ENCODE results near the gene RNF5. TPM values are rescaled to one million over a fixed set of nuclear protein-coding genes. Genes with fewer than 3 reads are reported as not detected.

The RNF5 gene
- total RNA-seq, 1 experiment from 2014 or later = 82.3 TPM

DNA sequence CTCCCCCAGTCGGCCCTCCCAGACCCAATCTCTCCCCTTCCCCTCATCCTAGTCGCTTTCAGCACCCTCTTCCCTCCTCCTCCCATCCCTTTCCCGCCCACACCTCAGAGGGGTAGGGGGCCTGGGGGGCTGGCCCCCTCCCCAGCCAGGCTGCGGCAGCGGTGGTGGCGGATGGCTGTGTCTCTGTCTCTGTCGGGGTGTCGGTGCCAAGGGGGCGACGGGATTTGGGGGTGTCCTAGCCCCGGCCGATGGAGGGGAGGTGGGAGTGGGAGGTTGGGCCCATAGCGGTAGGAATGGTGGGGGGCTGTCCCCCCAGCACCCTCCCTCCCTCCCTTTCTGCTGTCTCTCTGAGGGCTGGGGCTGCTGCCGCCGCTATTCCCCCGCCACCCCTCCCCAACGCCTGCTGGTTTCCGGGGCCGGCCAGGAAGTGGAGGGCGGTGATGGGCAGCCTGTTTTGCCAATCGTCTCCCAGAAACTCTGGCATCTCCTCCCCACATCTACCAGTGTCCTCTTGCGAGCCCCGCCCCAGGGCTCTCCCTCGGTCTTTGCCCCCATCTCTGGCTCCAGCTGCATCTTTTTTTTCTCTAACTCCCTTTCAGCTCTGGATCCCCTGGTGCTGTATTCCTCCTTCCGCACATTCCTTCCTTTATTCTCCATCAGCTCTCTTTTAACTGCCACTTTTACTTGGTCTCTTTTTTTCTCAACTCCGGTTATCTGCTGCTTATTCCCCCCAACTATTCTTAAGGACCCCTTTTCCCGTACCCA is 2.3 kb upstream of the RNF5 start, which contains the start of gene AGPAT1:
AGPAT1 (minus strand) TSS at position 374 of the 765 bp plus-strand sequence. CDS start 4,588 bp downstream, outside the sequence.
- in situ Hi-C loops (cut with HindIII; ENCODE audit: low pct_unique_long_range_greater_than_20kb, low sequenced_read_pairs) (no loop called here), intact Hi-C loops (cut with micrococcal nuclease; ENCODE audit: unreplicated experiment) (no loop called here)
- peak within 1 kb of the TSS; percentile 98 for H3K27ac ChIP-seq (ENCODE audit: low read length)
- POLR2A ChIA-PET = no interaction called here
- H3K36me3 ChIP-seq (ENCODE audit: control insufficient read depth, insufficient read depth, low read length) = 0 out of 2 replicates have a peak, but pooled peaks cover 4% of the 10 kb centered on the region
- no peaks in the 10 kb centered on the region for H3K9me3 ChIP-seq (ENCODE audit: control insufficient read depth, insufficient read depth, low read depth, low read length)
- H3K4me1 ChIP-seq (ENCODE audit: control insufficient read depth, insufficient read depth, low read length) = peaks cover 37% of the 10 kb centered on the region
- H3K4me3 ChIP-seq (ENCODE audit: low read depth in 2 of 2, low read length in 2 of 2) = peak within 1 kb of the TSS; percentile 61 to 64
- CTCF ChIA-PET = no interaction called here
- BruUV-seq (replicated peaks) = no TSS peak
- TF ChIP-seq, protein P1, sequence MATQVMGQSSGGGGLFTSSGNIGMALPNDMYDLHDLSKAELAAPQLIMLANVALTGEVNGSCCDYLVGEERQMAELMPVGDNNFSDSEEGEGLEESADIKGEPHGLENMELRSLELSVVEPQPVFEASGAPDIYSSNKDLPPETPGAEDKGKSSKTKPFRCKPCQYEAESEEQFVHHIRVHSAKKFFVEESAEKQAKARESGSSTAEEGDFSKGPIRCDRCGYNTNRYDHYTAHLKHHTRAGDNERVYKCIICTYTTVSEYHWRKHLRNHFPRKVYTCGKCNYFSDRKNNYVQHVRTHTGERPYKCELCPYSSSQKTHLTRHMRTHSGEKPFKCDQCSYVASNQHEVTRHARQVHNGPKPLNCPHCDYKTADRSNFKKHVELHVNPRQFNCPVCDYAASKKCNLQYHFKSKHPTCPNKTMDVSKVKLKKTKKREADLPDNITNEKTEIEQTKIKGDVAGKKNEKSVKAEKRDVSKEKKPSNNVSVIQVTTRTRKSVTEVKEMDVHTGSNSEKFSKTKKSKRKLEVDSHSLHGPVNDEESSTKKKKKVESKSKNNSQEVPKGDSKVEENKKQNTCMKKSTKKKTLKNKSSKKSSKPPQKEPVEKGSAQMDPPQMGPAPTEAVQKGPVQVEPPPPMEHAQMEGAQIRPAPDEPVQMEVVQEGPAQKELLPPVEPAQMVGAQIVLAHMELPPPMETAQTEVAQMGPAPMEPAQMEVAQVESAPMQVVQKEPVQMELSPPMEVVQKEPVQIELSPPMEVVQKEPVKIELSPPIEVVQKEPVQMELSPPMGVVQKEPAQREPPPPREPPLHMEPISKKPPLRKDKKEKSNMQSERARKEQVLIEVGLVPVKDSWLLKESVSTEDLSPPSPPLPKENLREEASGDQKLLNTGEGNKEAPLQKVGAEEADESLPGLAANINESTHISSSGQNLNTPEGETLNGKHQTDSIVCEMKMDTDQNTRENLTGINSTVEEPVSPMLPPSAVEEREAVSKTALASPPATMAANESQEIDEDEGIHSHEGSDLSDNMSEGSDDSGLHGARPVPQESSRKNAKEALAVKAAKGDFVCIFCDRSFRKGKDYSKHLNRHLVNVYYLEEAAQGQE (IDR thresholded peaks at IDR 0.05; ENCODE audit: insufficient read depth in 1 of 2, low read depth in 2 of 2, low read length in 1 of 2) = no peak
- TF ChIP-seq TCF7L2 (IDR thresholded peaks at IDR 0.05; ENCODE audit: low read depth, low read length) (no peak), POLR2AphosphoS5 (IDR thresholded peaks at IDR 0.05; ENCODE audit: low read depth, low read length) (peak; percentile 79)
- DNase-seq (ENCODE audit: low read depth, low spot score) (no peak), ATAC-seq (peak; percentile 78)
- H3K27me3 ChIP-seq (ENCODE audit: control insufficient read depth, insufficient read depth, low read length) = no peaks in the 10 kb centered on the region

DNA sequence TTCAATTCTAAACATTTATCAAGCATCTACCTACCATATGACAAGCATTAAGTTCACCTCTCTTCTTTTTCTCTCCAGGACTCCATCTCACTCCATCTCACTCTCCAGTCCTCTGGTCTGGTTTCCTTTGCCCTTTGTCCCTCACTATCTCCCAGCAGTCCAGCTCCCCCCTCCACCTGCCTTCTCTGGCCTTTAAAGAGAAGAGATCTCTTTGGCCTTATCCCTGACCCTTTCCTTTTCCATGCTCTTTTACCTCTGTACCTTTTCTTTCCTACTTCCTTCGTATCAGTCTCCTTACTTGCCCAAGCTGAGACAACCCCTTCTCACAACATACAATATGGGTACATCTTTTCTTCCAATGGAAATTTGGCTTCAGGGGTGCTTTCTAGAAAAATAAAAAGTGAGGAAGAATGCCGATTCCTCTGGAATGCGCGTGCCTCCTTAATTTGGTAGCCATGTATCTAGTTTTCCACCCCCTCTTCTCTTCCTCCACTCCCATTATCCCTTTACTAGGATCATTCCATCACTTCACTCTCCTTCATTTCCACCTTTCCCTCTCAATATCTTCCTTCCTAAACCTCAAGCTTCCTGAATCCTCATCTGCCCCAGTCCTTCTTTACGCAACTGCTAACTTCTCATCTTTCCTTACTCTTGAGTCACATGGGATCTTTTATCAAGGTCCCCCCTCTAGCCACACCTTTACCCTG is 1.6 kb upstream of the RNF5 start:
- no TSS peak for BruUV-seq (replicated peaks)
- H3K27ac ChIP-seq (ENCODE audit: low read length) = peak overlapping the region; percentile 98
- ChIA-PET POLR2A (interaction anchor here (0.6 kb wide), 1 partner anchor 246 kb away, joined by 5 read pairs; no protein-coding TSS in a partner anchor), CTCF (interaction anchor here (1.4 kb wide), 1 partner anchor 19 kb away, joined by 3 read pairs; no protein-coding TSS in a partner anchor)
- H3K4me1 ChIP-seq (ENCODE audit: control insufficient read depth, insufficient read depth, low read length) = peaks cover 37% of the 10 kb centered on the region
- H3K36me3 ChIP-seq (ENCODE audit: control insufficient read depth, insufficient read depth, low read length) = 0 out of 2 replicates have a peak, but pooled peaks cover 3% of the 10 kb centered on the region
- H3K9me3 ChIP-seq (ENCODE audit: control insufficient read depth, insufficient read depth, low read depth, low read length) = no peaks in the 10 kb centered on the region
- in situ Hi-C loops (cut with HindIII; ENCODE audit: low pct_unique_long_range_greater_than_20kb, low sequenced_read_pairs) (no loop called here), intact Hi-C loops (cut with micrococcal nuclease; ENCODE audit: unreplicated experiment) (no loop called here)
- no peak for TF ChIP-seq TCF7L2 (IDR thresholded peaks at IDR 0.05; ENCODE audit: low read depth, low read length)
- TF ChIP-seq POLR2AphosphoS5 (IDR thresholded peaks at IDR 0.05; ENCODE audit: low read depth, low read length) = no peak
- ATAC-seq = no peak
- DNase-seq (ENCODE audit: low read depth, low spot score) = no peak
- no peaks in the 10 kb centered on the region for H3K27me3 ChIP-seq (ENCODE audit: control insufficient read depth, insufficient read depth, low read length)
- H3K4me3 ChIP-seq (ENCODE audit: low read depth in 2 of 2, low read length in 2 of 2) = peak overlapping the region; percentile 61 to 64

DNA sequence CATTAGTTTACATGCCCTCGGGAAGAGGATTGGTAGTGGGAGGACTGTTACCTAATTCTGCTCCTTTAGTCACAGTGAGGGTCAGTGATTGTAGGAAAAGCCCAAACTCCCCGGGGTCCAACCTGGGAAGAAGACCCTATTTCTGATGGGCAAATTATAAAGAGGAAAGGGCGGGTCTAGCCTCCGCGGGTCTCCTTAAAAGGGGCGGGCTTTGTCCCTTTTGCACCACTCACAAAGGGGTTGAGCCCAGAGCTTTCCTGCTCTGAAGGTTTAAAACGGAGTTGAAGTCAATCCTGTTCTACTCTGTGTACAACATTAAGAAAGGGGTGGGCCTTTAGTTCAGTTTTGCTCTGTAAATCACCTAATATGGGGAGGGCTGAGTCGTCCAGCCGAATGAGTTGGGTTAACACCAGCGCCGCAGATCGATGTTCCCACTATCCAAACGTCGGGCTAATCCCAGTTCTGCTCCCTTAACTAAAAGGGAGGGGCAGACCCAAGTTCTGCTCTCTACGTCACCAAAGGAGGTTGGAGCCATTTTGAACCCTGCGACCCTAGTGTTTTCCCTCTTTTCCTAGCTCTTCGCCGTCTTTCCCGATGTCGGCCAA is 920 bp upstream of the RNF5 start:
- TF ChIP-seq, protein P2, sequence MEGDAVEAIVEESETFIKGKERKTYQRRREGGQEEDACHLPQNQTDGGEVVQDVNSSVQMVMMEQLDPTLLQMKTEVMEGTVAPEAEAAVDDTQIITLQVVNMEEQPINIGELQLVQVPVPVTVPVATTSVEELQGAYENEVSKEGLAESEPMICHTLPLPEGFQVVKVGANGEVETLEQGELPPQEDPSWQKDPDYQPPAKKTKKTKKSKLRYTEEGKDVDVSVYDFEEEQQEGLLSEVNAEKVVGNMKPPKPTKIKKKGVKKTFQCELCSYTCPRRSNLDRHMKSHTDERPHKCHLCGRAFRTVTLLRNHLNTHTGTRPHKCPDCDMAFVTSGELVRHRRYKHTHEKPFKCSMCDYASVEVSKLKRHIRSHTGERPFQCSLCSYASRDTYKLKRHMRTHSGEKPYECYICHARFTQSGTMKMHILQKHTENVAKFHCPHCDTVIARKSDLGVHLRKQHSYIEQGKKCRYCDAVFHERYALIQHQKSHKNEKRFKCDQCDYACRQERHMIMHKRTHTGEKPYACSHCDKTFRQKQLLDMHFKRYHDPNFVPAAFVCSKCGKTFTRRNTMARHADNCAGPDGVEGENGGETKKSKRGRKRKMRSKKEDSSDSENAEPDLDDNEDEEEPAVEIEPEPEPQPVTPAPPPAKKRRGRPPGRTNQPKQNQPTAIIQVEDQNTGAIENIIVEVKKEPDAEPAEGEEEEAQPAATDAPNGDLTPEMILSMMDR (IDR thresholded peaks at IDR 0.05) = no peak
- TF ChIP-seq, protein P1 (IDR thresholded peaks at IDR 0.05; ENCODE audit: insufficient read depth in 1 of 2, low read depth in 2 of 2, low read length in 1 of 2) = no peak
- TF ChIP-seq SIN3A (IDR thresholded peaks at IDR 0.05; ENCODE audit: borderline replicate concordance, insufficient read depth, low read depth, low read length) (no peak), TCF7L2 (IDR thresholded peaks at IDR 0.05; ENCODE audit: low read depth, low read length) (no peak), POLR2AphosphoS5 (IDR thresholded peaks at IDR 0.05; ENCODE audit: low read depth, low read length) (peak; percentile 70; the same call in 1 of the 2 replicates)
- peak; percentile 52 for ATAC-seq
- H3K9me3 ChIP-seq (ENCODE audit: control insufficient read depth, insufficient read depth, low read depth, low read length) = no peaks in the 10 kb centered on the region
- 0 out of 2 replicates have a peak, but pooled peaks cover 3% of the 10 kb centered on the region for H3K36me3 ChIP-seq (ENCODE audit: control insufficient read depth, insufficient read depth, low read length)
- in situ Hi-C loops (cut with HindIII; ENCODE audit: low pct_unique_long_range_greater_than_20kb, low sequenced_read_pairs) = no loop called here
- peak overlapping the region; percentile 61 to 64 for H3K4me3 ChIP-seq (ENCODE audit: low read depth in 2 of 2, low read length in 2 of 2)
- no TSS peak for BruUV-seq (replicated peaks)
- H3K27me3 ChIP-seq (ENCODE audit: control insufficient read depth, insufficient read depth, low read length) = no peaks in the 10 kb centered on the region
- CTCF ChIA-PET = interaction anchor here (0.6 to 1.4 kb wide), 2 partner anchors 13 to 18 kb away, joined by 3 read pairs; no protein-coding TSS in a partner anchor
- no peak for DNase-seq (ENCODE audit: low read depth, low spot score)
- POLR2A ChIA-PET = interaction anchor here (1.0 to 1.1 kb wide), 2 partner anchors 18 to 87 kb away, joined by 3 to 4 read pairs; no protein-coding TSS in a partner anchor
- peak overlapping the region; percentile 98 for H3K27ac ChIP-seq (ENCODE audit: low read length)
- H3K4me1 ChIP-seq (ENCODE audit: control insufficient read depth, insufficient read depth, low read length) = peaks cover 37% of the 10 kb centered on the region
- intact Hi-C loops (cut with micrococcal nuclease; ENCODE audit: unreplicated experiment) = no loop called here

Measured in Panc1 (cell line).